GM12878 (cell line): ENCODE results near the gene AVEN. TPM values are rescaled to one million over a fixed set of nuclear protein-coding genes. Genes with fewer than 3 reads are reported as not detected.

Experiments used
- ATAC-seq: fragments of 200-7000 bp; cut with Tn5 transposase; 3 replicates; pipeline ENCODE4 v1.9.1; 2020; ENCODE audit warnings: mild to moderate bottlenecking, moderate library complexity
- BruUV-seq: library from RNA; stranded (reverse); fragments of 400-500 nt; replicated peaks from 2 replicates; lab custom pipeline; 2021; lab: Mats Ljungman, UMichigan
- CTCF ChIA-PET: fragments of 300-600 bp; sonication (Branson Sonifier 250); formaldehyde crosslinking; extraction: SDS; loops from one replicate; lab custom pipeline; 2021; ENCODE audit warnings: inconsistent platforms; lab: Yijun Ruan, JAX
- POLR2A ChIA-PET: fragments of 350-600 bp; formaldehyde crosslinking; extraction: SDS; loops from one replicate; lab custom pipeline; 2021; ENCODE audit warnings: inconsistent platforms; lab: Charles Lee
- RAD21 ChIA-PET: fragments of 300-600 bp; sonication (Branson Sonifier 250); formaldehyde crosslinking; loops from one replicate; lab custom pipeline; 2023; ENCODE audit warnings: antibody characterized with exemption; ENCODE audit not compliant: unreplicated experiment; lab: Charles Lee
- SMC1A ChIA-PET: fragments of 300-600 bp; sonication (Branson Sonifier 250); formaldehyde crosslinking; loops from one replicate; lab custom pipeline; 2023; ENCODE audit not compliant: unreplicated experiment, uncharacterized antibody; lab: Charles Lee
- DNase-seq: peaks from one replicate; pipeline ENCODE4 v3.0.0-alpha.2; 2011; ENCODE audit warnings: low read depth, low spot score
- FAIRE-seq: peaks from 3 replicates; lab custom pipeline; 2011; peaks lifted over from hg19 to GRCh38; lab: Jason Lieb, UNC
- H2AFZ ChIP-seq: 2 replicates; pipeline ENCODE4 v1.6.0; 2011; ENCODE audit warnings: low read depth, low read length, control low read depth; ENCODE audit not compliant: control insufficient read depth
- H3K27ac ChIP-seq: 2 replicates; pipeline ENCODE4 v1.5.1; 2011; ENCODE audit warnings: control low read depth; ENCODE audit not compliant: control insufficient read depth, insufficient read depth
- H3K27me3 ChIP-seq, 2 experiments: replicated peaks in 1 of 2; 2 replicates each; pipeline versions ENCODE4 v1.6.0 to v1.6.1; 2011; ENCODE audit warnings: low read length in 1 of 2; ENCODE audit not compliant: control insufficient read depth in 2 of 2, insufficient read depth in 2 of 2
- H3K36me3 ChIP-seq, 2 experiments: 2 replicates each; pipeline ENCODE4 v1.5.1; 2011; ENCODE audit warnings: low read length in 1 of 2; ENCODE audit not compliant: control insufficient read depth in 2 of 2, insufficient read depth in 2 of 2
- H3K4me1 ChIP-seq: 2 replicates; pipeline ENCODE4 v1.6.1; 2011; ENCODE audit warnings: mild to moderate bottlenecking, low read length, moderate library complexity, mixed read lengths; ENCODE audit not compliant: control insufficient read depth, insufficient read depth
- H3K4me2 ChIP-seq: 2 replicates; pipeline ENCODE4 v1.6.0; 2011; ENCODE audit warnings: control low read depth; ENCODE audit not compliant: control insufficient read depth, insufficient read depth
- H3K4me3 ChIP-seq: fragments of 200-600 bp; sonication (generic); 2 replicates; pipeline ENCODE4 v1.5.1; 2016
- H3K79me2 ChIP-seq: 2 replicates; pipeline ENCODE4 v1.6.0; 2011; ENCODE audit warnings: low read length; ENCODE audit not compliant: control insufficient read depth, insufficient read depth
- H3K9ac ChIP-seq: 2 replicates; pipeline ENCODE4 v1.8.0; 2011; ENCODE audit warnings: low read length, control low read depth, mixed read lengths; ENCODE audit not compliant: control insufficient read depth, insufficient read depth
- H3K9me3 ChIP-seq: replicated peaks from 3 replicates; pipeline ENCODE4 v1.5.1; 2011; ENCODE audit warnings: mild to moderate bottlenecking, low read length; ENCODE audit not compliant: control insufficient read depth, insufficient read depth
- H4K20me1 ChIP-seq: 2 replicates; pipeline ENCODE4 v1.6.0; 2011; ENCODE audit not compliant: control insufficient read depth, insufficient read depth
- BCL11A ChIP-seq: IDR thresholded peaks from 2 replicates; pipeline ENCODE4 v1.6.1; 2011; ENCODE audit warnings: low read depth, low read length
- BHLHE40 ChIP-seq, 2 experiments: fragments of 450-650 bp in 1 of 2; IDR thresholded peaks; 2 replicates each; pipeline ENCODE4 v1.6.1; 2011 to 2017; ENCODE audit warnings: low read depth in 2 of 2, borderline replicate concordance in 1 of 2, improper control_type of control experiment in 1 of 2, low read length in 1 of 2, mild to moderate bottlenecking in 1 of 2
- BRCA1 ChIP-seq: IDR thresholded peaks from 2 replicates; pipeline ENCODE4 v1.6.1; 2011; ENCODE audit warnings: low read depth, low read length, improper control_type of control experiment
- DPF2 ChIP-seq: fragments of 450-650 bp; IDR thresholded peaks from 2 replicates; pipeline ENCODE4 v1.6.1; 2017; ENCODE audit warnings: mild to moderate bottlenecking
- MTA2 ChIP-seq: fragments of 450-650 bp; IDR thresholded peaks from 2 replicates; pipeline ENCODE4 v1.6.1; 2016; ENCODE audit warnings: low read depth, mild to moderate bottlenecking, moderate library complexity
- NR2C1 ChIP-seq: fragments of 450-650 bp; IDR thresholded peaks from 2 replicates; pipeline ENCODE4 v1.6.1; 2017; ENCODE audit warnings: antibody characterized with exemption, mild to moderate bottlenecking, moderate library complexity
- NR2F1 ChIP-seq: fragments of 450-650 bp; conservative IDR thresholded peaks from 2 replicates; pipeline ENCODE4 v1.6.1; 2017; ENCODE audit warnings: mild to moderate bottlenecking
- RAD21 ChIP-seq: IDR thresholded peaks from 2 replicates; pipeline ENCODE4 v1.6.1; 2011; ENCODE audit warnings: mild to moderate bottlenecking, low read depth, low read length, moderate library complexity; ENCODE audit not compliant: insufficient read depth
- RFX5 ChIP-seq: IDR thresholded peaks from 2 replicates; pipeline ENCODE4 v1.6.1; 2011; ENCODE audit warnings: low read depth, low read length, improper control_type of control experiment
- SREBF2 ChIP-seq: IDR thresholded peaks from 2 replicates; pipeline ENCODE4 v1.6.1; 2012; ENCODE audit warnings: mild to moderate bottlenecking, low read length
- ZNF207 ChIP-seq: fragments of 450-650 bp; IDR thresholded peaks from 2 replicates; pipeline ENCODE4 v1.6.1; 2014; ENCODE audit warnings: antibody characterized with exemption, mild to moderate bottlenecking, borderline replicate concordance
- ZNF217 ChIP-seq: fragments of 450-650 bp; IDR thresholded peaks from 2 replicates; pipeline ENCODE4 v1.6.1; 2017; ENCODE audit warnings: antibody characterized with exemption, mild to moderate bottlenecking
- ZNF622 ChIP-seq: fragments of 450-650 bp; IDR thresholded peaks from 2 replicates; pipeline ENCODE4 v1.6.1; 2017; ENCODE audit warnings: mild to moderate bottlenecking, inconsistent platforms
- ZZZ3 ChIP-seq: IDR thresholded peaks from 2 replicates; pipeline ENCODE4 v1.6.1; 2011; ENCODE audit warnings: low read depth; ENCODE audit not compliant: control insufficient read depth, insufficient read length
- WGBS: methylation state at CpG from one replicate; pipeline ENCODE4 v1.1.6; 2016; ENCODE audit warnings: low lambda C conversion rate; ENCODE audit not compliant: insufficient replicate concordance, insufficient coverage; ENCODE audit errors: missing lambda C conversion rate; 5-methylcytosine and 5-hydroxymethylcytosine counted together
- in situ Hi-C: fragments of 300-500 bp; cut with MboI; formaldehyde crosslinking; loops from 9 replicates; pipeline ENCODE4 v1.14.3; 2018; ENCODE audit warnings: mixed read lengths
- intact Hi-C: fragments of 100-400 bp; cut with micrococcal nuclease; formaldehyde crosslinking; loops from one replicate; pipeline ENCODE4 v1.14.2; 2022; ENCODE audit not compliant: unreplicated experiment
- polyA plus RNA-seq, 11 experiments: library from polyadenylated mRNA; depleted of rRNA in 4 of 11; unstranded in 6 of 11; stranded (reverse) in 5 of 11; fragments of >200 nt; fragmentation: Nextera tagmentation in 4 of 11; fragmentation: Illumina TruSeq in 1 of 11; extraction: Ambion mirVana in 4 of 11; extraction: Trizol in 1 of 11; gene quantifications; 1 replicate in 1 of 11; 2 replicates in 10 of 11; pipeline versions ENCODE4 v1.2.1 to v1.2.3, GENCODE V29; 2011 to 2016; ENCODE audit warnings: inconsistent platforms in 2 of 11, missing spikeins in 2 of 11, low read depth in 1 of 11
- total RNA-seq, 4 experiments: library from RNA; depleted of rRNA in 3 of 4; stranded (reverse); fragments of >200 nt in 3 of 4; fragmentation: Illumina TruSeq in 1 of 4; extraction: Trizol in 1 of 4; gene quantifications; 2 replicates each; pipeline versions ENCODE4 v1.2.1 to v1.2.3, GENCODE V29; 2013 to 2021
- TF ChIP-seq, protein P1 (sequence below): fragments of 450-650 bp; IDR thresholded peaks from 2 replicates; pipeline ENCODE4 v1.6.1; 2017; ENCODE audit warnings: mild to moderate bottlenecking, moderate library complexity

AVEN gene
- total and polyA plus RNA-seq, 10 of the 15 experiments (the other 5 are each of a cell fraction or from before 2014, with no cell fraction given): 1.4 to 15.1 (median 10.5) TPM

DNA sequence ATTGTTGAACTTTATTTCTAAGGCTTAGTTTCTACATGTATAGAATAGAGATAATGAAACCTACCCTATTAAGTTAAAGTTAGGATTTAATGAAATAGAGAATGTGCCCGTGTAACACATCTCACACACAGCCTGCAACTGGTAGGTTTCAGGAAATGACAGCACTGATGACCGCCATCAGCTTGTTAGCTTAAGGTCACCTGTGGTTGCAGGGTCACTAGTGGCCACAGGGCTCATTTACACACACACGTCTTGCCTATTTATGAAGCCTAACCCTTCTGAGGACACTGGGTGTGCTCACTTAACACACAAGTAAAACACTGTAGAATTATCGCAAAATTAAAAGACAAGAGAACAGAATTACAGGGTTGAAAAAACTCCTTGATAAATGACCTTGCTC is 50.6 kb downstream of the AVEN start:
- in situ Hi-C loops: no loop called here
- no peaks in the 10 kb centered on the region for H3K36me3 ChIP-seq
- no peak overlapping the region for H2AFZ ChIP-seq
- no peak overlapping the region for H3K4me2 ChIP-seq
- TF ChIP-seq SREBF2: no peak
- peak; percentile 90 for TF ChIP-seq NR2F1
- TF ChIP-seq, protein P1, sequence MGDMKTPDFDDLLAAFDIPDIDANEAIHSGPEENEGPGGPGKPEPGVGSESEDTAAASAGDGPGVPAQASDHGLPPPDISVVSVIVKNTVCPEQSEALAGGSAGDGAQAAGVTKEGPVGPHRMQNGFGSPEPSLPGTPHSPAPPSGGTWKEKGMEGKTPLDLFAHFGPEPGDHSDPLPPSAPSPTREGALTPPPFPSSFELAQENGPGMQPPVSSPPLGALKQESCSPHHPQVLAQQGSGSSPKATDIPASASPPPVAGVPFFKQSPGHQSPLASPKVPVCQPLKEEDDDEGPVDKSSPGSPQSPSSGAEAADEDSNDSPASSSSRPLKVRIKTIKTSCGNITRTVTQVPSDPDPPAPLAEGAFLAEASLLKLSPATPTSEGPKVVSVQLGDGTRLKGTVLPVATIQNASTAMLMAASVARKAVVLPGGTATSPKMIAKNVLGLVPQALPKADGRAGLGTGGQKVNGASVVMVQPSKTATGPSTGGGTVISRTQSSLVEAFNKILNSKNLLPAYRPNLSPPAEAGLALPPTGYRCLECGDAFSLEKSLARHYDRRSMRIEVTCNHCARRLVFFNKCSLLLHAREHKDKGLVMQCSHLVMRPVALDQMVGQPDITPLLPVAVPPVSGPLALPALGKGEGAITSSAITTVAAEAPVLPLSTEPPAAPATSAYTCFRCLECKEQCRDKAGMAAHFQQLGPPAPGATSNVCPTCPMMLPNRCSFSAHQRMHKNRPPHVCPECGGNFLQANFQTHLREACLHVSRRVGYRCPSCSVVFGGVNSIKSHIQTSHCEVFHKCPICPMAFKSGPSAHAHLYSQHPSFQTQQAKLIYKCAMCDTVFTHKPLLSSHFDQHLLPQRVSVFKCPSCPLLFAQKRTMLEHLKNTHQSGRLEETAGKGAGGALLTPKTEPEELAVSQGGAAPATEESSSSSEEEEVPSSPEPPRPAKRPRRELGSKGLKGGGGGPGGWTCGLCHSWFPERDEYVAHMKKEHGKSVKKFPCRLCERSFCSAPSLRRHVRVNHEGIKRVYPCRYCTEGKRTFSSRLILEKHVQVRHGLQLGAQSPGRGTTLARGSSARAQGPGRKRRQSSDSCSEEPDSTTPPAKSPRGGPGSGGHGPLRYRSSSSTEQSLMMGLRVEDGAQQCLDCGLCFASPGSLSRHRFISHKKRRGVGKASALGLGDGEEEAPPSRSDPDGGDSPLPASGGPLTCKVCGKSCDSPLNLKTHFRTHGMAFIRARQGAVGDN: no peak
- RAD21 ChIA-PET: no interaction called here
- H3K4me1 ChIP-seq: no peaks in the 10 kb centered on the region
- intact Hi-C loops: no loop called here
- no TSS peak for BruUV-seq
- POLR2A ChIA-PET: no interaction called here
- FAIRE-seq (peak; percentile 35), ATAC-seq (peak; percentile 68), DNase-seq (no peak)
- H3K9me3 ChIP-seq: no peaks in the 10 kb centered on the region
- no peak overlapping the region for H3K4me3 ChIP-seq
- 95% methylated on average over 4 of the region's 4 CpGs for WGBS
- no peaks in the 10 kb centered on the region for H3K79me2 ChIP-seq
- SMC1A ChIA-PET: no interaction called here
- CTCF ChIA-PET: interaction anchor here (0.6 kb wide), 1 partner anchor 74 kb away, joined by 3 read pairs; no protein-coding TSS in a partner anchor
- H3K27me3 ChIP-seq: no peaks in the 10 kb centered on the region
- H3K27ac ChIP-seq: no peak overlapping the region
- no peaks in the 10 kb centered on the region for H4K20me1 ChIP-seq
- H3K9ac ChIP-seq: no peak overlapping the region

DNA sequence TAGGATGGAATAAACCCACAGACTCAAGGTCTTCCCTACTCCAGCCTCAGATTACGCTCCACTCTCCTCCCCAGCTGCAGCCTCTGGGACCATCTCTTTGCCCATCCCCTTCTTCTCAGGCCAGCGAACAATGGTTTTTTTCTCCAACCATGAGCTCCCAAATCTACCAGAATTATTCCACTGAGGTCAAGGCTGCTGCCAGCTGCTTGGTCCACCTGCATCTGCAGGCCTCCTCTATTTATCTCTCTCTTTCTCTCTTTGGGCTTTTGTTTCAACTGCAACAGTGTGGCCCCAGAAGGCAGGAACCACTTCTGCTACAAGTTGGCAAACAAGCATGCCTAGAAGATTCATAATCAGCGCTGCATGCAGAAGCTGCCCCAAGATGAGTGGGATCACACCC is 51.6 kb downstream of the AVEN start:
- Histone ChIP-seq H3K27me3 (no peaks in the 10 kb centered on the region), H3K36me3 (no peaks in the 10 kb centered on the region), H3K9me3 (no peaks in the 10 kb centered on the region), H3K4me2 (no peak overlapping the region), H3K79me2 (no peaks in the 10 kb centered on the region), H3K4me3 (no peak overlapping the region), H2AFZ (no peak overlapping the region), H3K4me1 (no peaks in the 10 kb centered on the region), H3K27ac (no peak overlapping the region), H3K9ac (no peak overlapping the region), H4K20me1 (no peaks in the 10 kb centered on the region)
- CTCF ChIA-PET: no interaction called here
- DNase-seq (no peak), FAIRE-seq (no peak), ATAC-seq (no peak)
- POLR2A ChIA-PET: no interaction called here
- in situ Hi-C loops: no loop called here
- intact Hi-C loops: no loop called here
- RAD21 ChIA-PET: no interaction called here
- no TSS peak for BruUV-seq
- SMC1A ChIA-PET: no interaction called here
- 90% methylated on average over 3 of the region's 3 CpGs for WGBS
- TF ChIP-seq ZZZ3 (no peak), MTA2 (no peak), ZNF622 (no peak), ZNF217 (no peak), RFX5 (no peak), NR2C1 (no peak), ZNF207 (no peak), BRCA1 (no peak), BCL11A (no peak), DPF2 (no peak), RAD21 (no peak), BHLHE40 (IDR thresholded peaks at IDR 0.05; ENCODE audit: borderline replicate concordance in 1 of 2, low read depth in 2 of 2, low read length in 1 of 2) (no peak)
